SK-N-SH (cell line): Measurements from ENCODE around the gene MAPK14. TPM values are rescaled to one million over a fixed set of nuclear protein-coding genes. Genes with fewer than 3 reads are reported as not detected.

Source experiments
- CTCF ChIA-PET: fragments of 300-600, 350-600 bp; formaldehyde crosslinking; extraction: SDS; loops from one replicate; lab custom pipeline; 2021; lab: Yijun Ruan, JAX
- POLR2A ChIA-PET: fragments of 350-600 bp; sonication (Branson Sonifier 250); formaldehyde crosslinking; extraction: SDS; loops from one replicate; lab custom pipeline; 2020; ENCODE audit warnings: antibody characterized with exemption, inconsistent platforms; lab: Yijun Ruan, JAX
- DNase-seq: peaks from one replicate; pipeline ENCODE4 v3.0.0; 2012
- H2AFZ ChIP-seq: fragments of 200-600 bp; sonication (generic); 2 replicates; pipeline ENCODE4 v1.8.1; 2016; ENCODE audit warnings: antibody characterized with exemption, mild to moderate bottlenecking, low read depth
- H3F3A ChIP-seq: fragments of 200-600 bp; sonication (generic); replicated peaks from 2 replicates; pipeline ENCODE3; 2016; ENCODE audit warnings: antibody characterized with exemption, mild to moderate bottlenecking; ENCODE audit not compliant: insufficient read depth
- H3K27ac ChIP-seq, 2 experiments: fragments of 200-500 bp in 1 of 2; fragments of 200-600 bp in 1 of 2; sonication (Bioruptor generic) in 1 of 2; sonication (generic), shearing (Covaris generic) in 1 of 2; 2 replicates each; pipeline versions ENCODE4 v1.5.1 to v1.6.1; 2014 to 2016; ENCODE audit warnings: low read depth in 2 of 2, inconsistent platforms in 1 of 2, low read length in 1 of 2, mild to moderate bottlenecking in 1 of 2, mixed read lengths in 1 of 2
- H3K27me3 ChIP-seq: fragments of 200-600 bp; sonication (generic), shearing (Covaris generic); 2 replicates; pipeline ENCODE4 v1.6.1; 2016; ENCODE audit warnings: mixed run types; ENCODE audit not compliant: insufficient read depth
- H3K36me3 ChIP-seq, 2 experiments: fragments of 200-500 bp in 1 of 2; fragments of 200-600 bp in 1 of 2; sonication (Bioruptor generic) in 1 of 2; sonication (generic) in 1 of 2; replicated peaks in 1 of 2; 2 replicates each; pipeline versions ENCODE3 to v1.5.1; 2014 to 2016; ENCODE audit warnings: low read length in 1 of 2, mild to moderate bottlenecking in 1 of 2; ENCODE audit not compliant: insufficient read depth in 2 of 2, control insufficient read depth in 1 of 2
- H3K4me1 ChIP-seq, 2 experiments: fragments of 200-500 bp in 1 of 2; fragments of 200-600 bp in 1 of 2; sonication (Bioruptor generic) in 1 of 2; sonication (generic), shearing (Covaris generic) in 1 of 2; 2 replicates each; pipeline versions ENCODE4 v1.5.1 to v1.6.1; 2014 to 2016; ENCODE audit warnings: low read depth in 1 of 2, low read length in 1 of 2, mixed run types in 1 of 2; ENCODE audit not compliant: insufficient read depth in 2 of 2, control insufficient read depth in 1 of 2
- H3K4me2 ChIP-seq: fragments of 200-600 bp; sonication (generic), shearing (Covaris generic); 2 replicates; pipeline ENCODE4 v1.6.1; 2017; ENCODE audit warnings: mixed run types
- H3K4me3 ChIP-seq, 2 experiments: fragments of 200-500 bp in 1 of 2; fragments of 200-600 bp in 1 of 2; sonication (Bioruptor generic) in 1 of 2; sonication (generic), shearing (Covaris generic) in 1 of 2; 2 replicates each; pipeline versions ENCODE4 v1.5.1 to v1.8.1; 2014 to 2016; ENCODE audit warnings: low read depth in 2 of 2, inconsistent platforms in 1 of 2, low read length in 1 of 2, mild to moderate bottlenecking in 1 of 2, mixed read lengths in 1 of 2, moderate library complexity in 1 of 2
- H3K79me2 ChIP-seq: fragments of 200-600 bp; sonication (generic); 2 replicates; pipeline ENCODE4 v1.8.1; 2017; ENCODE audit warnings: mild to moderate bottlenecking; ENCODE audit not compliant: insufficient read depth
- H3K9ac ChIP-seq: fragments of 200-600 bp; sonication (generic); 2 replicates; pipeline ENCODE4 v1.6.1; 2017; ENCODE audit warnings: mixed run types
- H3K9me2 ChIP-seq: fragments of 200-600 bp; sonication (generic); 2 replicates; pipeline ENCODE4 v1.6.1; 2017; ENCODE audit warnings: mixed run types
- H3K9me3 ChIP-seq: fragments of 200-600 bp; sonication (generic); 2 replicates; pipeline ENCODE4 v1.6.1; 2017; ENCODE audit warnings: mixed run types, mild to moderate bottlenecking, moderate library complexity
- H4K20me1 ChIP-seq: fragments of 200-600 bp; sonication (generic); 2 replicates; pipeline ENCODE4 v1.6.1; 2017; ENCODE audit warnings: mild to moderate bottlenecking, mixed run types; ENCODE audit not compliant: insufficient read depth
- CHD2 ChIP-seq: fragments of 150-350 bp; IDR thresholded peaks from 2 replicates; pipeline ENCODE4 v1.6.1; 2018; ENCODE audit warnings: low read length; ENCODE audit not compliant: partially characterized antibody
- EZH2phosphoT487 ChIP-seq: fragments of 200-600 bp; sonication (generic); IDR thresholded peaks from 2 replicates; pipeline ENCODE4 v1.6.1; 2017; ENCODE audit warnings: low read depth, mixed run types, mild to moderate bottlenecking, antibody characterized with exemption, moderate library complexity, borderline replicate concordance
- FOXJ3 ChIP-seq: sonication (generic); formaldehyde crosslinking; IDR thresholded peaks from 2 replicates; pipeline ENCODE4 v1.5.1; 2020; ENCODE audit warnings: mild to moderate bottlenecking, missing genetic modification reagents
- GATA2 ChIP-seq: sonication (generic); formaldehyde crosslinking; IDR thresholded peaks from 2 replicates; pipeline ENCODE4 v1.5.0; 2020; ENCODE audit warnings: mild to moderate bottlenecking, missing genetic modification reagents
- JUND ChIP-seq: IDR thresholded peaks from 2 replicates; pipeline ENCODE4 v1.4.0; 2012
- MEF2A ChIP-seq: IDR thresholded peaks from 2 replicates; pipeline ENCODE4 v1.4.0; 2012; ENCODE audit warnings: low read depth, borderline replicate concordance
- MXI1 ChIP-seq: IDR thresholded peaks from 2 replicates; pipeline ENCODE4 v1.6.1; 2012; ENCODE audit warnings: mild to moderate bottlenecking, low read depth, low read length, improper control_type of control experiment
- NFIC ChIP-seq: IDR thresholded peaks from 2 replicates; pipeline ENCODE4 v1.4.0; 2012; ENCODE audit warnings: borderline replicate concordance
- RAD21 ChIP-seq: IDR thresholded peaks from 2 replicates; pipeline ENCODE4 v1.6.1; 2012; ENCODE audit warnings: mild to moderate bottlenecking, low read length
- RXRA ChIP-seq: IDR thresholded peaks from 2 replicates; pipeline ENCODE4 v1.4.0; 2012; ENCODE audit warnings: low read depth, mild to moderate bottlenecking, borderline replicate concordance
- TCF12 ChIP-seq: IDR thresholded peaks from 2 replicates; pipeline ENCODE4 v1.4.0; 2012
- WGBS: methylation state at CpG from one replicate; pipeline ENCODE4 v1.1.6; 2017; ENCODE audit warnings: low lambda C conversion rate; 5-methylcytosine and 5-hydroxymethylcytosine counted together
- polyA plus RNA-seq, 3 experiments: library from polyadenylated mRNA; depleted of rRNA; stranded (reverse); fragments of >200 nt; gene quantifications; 2 replicates each; pipeline ENCODE4 v1.2.3, GENCODE V29; 2012
- TF ChIP-seq, protein P1 (sequence below): IDR thresholded peaks from 2 replicates; pipeline ENCODE4 v1.4.0; 2012; ENCODE audit warnings: low read depth
- TF ChIP-seq, protein P2 (sequence below): IDR thresholded peaks from 2 replicates; pipeline ENCODE4 v1.4.0; 2012; ENCODE audit warnings: low read depth, borderline replicate concordance

MAPK14 gene
- polyA plus RNA-seq, 1 of the 3 experiments (the other 2 are of a cell fraction), result 19.8 TPM

DNA sequence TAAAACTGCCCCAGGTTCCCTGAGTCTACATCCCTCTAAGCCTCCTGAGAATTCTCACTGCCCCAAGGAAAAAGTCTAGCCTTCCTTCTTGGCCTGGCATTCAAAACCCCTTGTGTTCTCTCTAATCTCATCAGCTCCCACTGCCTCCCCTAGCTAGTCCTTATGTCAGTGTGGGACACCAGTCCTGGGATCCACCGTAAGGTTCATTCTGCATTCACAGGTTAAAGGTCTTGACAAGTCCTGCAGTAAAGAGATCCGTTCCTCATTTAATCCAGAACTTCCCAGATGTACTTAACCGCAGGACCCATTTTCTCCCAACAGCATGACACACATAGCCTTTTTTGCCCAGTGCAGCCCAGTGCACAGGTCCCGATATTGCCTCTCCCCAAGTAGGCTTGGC lies 114.4 kb downstream of the MAPK14 start:
- Histone ChIP-seq H3K9me3 (no peaks in the 10 kb centered on the region), H3K27ac (no peak overlapping the region), H2AFZ (no peak overlapping the region), H3K27me3 (no peaks in the 10 kb centered on the region), H3K79me2 (no peaks in the 10 kb centered on the region), H3K4me1 (peaks cover 0 to 24% of the 10 kb centered on the region in 2 experiments; a peak in 1 of 4 replicates), H3K4me2 (no peak overlapping the region), H3K36me3 (no peaks in the 10 kb centered on the region), H4K20me1 (no peaks in the 10 kb centered on the region), H3K9ac (no peak overlapping the region), H3K4me3 (no peak overlapping the region)
- POLR2A ChIA-PET, result no interaction called here
- CTCF ChIA-PET, result interaction anchor here (0.7 kb wide), 1 partner anchor 10 kb away, joined by 3 read pairs; no protein-coding TSS in a partner anchor
- no peak for TF ChIP-seq FOXJ3 (CRISPR knock-in tag)
- TF ChIP-seq, all 33 proteins: peak for 0
- WGBS, result 95% methylated on average over 4 of the region's 4 CpGs
- Histone ChIP-seq H3F3A (no peaks in the 10 kb centered on the region), H3K9me2 (no peaks in the 10 kb centered on the region)
- no peak for DNase-seq

DNA sequence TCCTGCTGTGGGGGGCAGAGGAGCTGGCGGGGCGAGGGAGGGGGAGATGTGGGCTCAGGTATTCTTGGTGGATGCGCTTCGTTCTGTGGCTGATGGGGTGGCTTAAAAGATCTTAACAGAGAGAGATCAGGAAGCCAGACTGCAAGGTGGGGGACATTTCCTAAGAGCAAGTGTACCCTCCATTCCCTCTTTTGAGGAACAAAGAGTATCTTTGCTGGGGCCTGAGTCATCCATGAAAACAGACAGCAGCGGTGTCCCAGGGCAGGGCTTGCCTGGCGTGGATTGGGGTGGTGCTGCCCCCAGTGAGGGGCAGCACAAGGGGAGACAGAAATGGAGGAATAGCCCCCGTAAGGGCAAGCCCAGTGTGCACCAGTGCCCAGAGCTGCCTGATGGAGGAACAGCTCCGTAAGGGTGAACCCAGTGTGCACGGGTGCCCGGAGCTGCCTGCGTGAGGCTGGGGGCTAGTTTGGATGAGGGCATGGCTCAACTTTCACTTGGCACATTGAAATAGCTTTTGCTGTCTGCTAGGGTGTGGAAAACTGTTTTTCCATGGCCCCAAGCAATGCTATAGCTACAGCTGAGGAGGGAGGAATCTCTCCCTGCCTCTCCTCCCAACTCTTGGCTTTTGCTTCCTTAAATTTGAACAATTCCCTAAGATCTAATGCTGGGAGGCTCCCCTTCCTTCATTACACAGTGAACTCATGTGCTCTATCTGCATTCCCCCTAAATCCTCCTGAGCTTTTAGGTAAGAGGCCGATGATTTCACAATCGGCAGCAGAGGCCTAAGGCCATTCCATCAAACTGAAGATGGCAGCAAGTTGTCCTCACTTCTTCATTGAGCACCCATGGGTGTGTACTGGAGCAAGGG lies 115.6 kb downstream of the MAPK14 start:
- Histone ChIP-seq H3K4me3 (no peak overlapping the region), H3K4me1 (peaks cover 0 to 20% of the 10 kb centered on the region in 2 experiments; a peak in 1 of 4 replicates), H3K4me2 (no peak overlapping the region), H3K27ac (no peak overlapping the region), H3F3A (no peaks in the 10 kb centered on the region), H3K27me3 (no peaks in the 10 kb centered on the region), H3K9me3 (no peaks in the 10 kb centered on the region), H3K9ac (no peak overlapping the region), H3K79me2 (no peaks in the 10 kb centered on the region), H2AFZ (no peak overlapping the region)
- ChIA-PET CTCF (no interaction called here), POLR2A (interaction anchor here (0.6 kb wide), 1 partner anchor 11 kb away, joined by 3 read pairs; no protein-coding TSS in a partner anchor)
- no peak for DNase-seq
- no peak for TF ChIP-seq TCF12
- TF ChIP-seq, protein P1, sequence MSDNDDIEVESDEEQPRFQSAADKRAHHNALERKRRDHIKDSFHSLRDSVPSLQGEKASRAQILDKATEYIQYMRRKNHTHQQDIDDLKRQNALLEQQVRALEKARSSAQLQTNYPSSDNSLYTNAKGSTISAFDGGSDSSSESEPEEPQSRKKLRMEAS, result no peak
- TF ChIP-seq RAD21, result no peak
- no peak for TF ChIP-seq GATA2 (CRISPR knock-in tag)
- TF ChIP-seq CHD2, result no peak
- TF ChIP-seq JUND, result no peak
- TF ChIP-seq, all 33 proteins: peak for 0
- no peaks in the 10 kb centered on the region for H3K36me3 ChIP-seq
- H4K20me1 ChIP-seq, result no peaks in the 10 kb centered on the region
- WGBS, result 84% methylated on average over 9 of the region's 13 CpGs
- H3K9me2 ChIP-seq, result no peaks in the 10 kb centered on the region

DNA sequence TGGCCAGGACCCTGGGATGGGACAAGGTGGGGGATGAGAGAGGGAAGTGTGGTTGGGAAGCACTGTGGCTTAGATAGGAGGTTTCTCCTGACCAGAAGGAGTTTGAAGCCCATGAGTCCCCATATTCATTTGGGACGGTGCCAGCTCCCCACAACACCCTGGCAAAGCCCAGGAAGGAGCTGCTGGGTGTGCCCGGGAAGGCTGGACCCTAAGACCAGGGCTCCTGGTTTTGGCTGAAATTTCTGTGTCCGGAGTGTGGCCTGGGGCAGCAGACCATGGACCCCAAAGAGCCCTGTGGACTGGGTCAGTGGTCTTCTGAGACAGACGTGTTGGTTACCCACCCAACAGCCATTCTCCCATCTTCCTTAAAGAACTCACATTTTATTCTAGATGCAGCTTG lies 117.9 kb downstream of the MAPK14 start:
- H3F3A ChIP-seq, result no peaks in the 10 kb centered on the region
- no peaks in the 10 kb centered on the region for H3K9me3 ChIP-seq
- H3K9ac ChIP-seq, result no peak overlapping the region
- no peaks in the 10 kb centered on the region for H3K79me2 ChIP-seq
- H3K27me3 ChIP-seq, result no peaks in the 10 kb centered on the region
- no peak overlapping the region for H3K27ac ChIP-seq
- no peaks in the 10 kb centered on the region for H3K36me3 ChIP-seq
- no peaks in the 10 kb centered on the region for H3K4me1 ChIP-seq
- no peak overlapping the region for H3K4me3 ChIP-seq
- H2AFZ ChIP-seq, result no peak overlapping the region
- WGBS, result 38% methylated on average over 2 of the region's 4 CpGs
- no peak overlapping the region for H3K4me2 ChIP-seq
- ChIA-PET POLR2A (no interaction called here), CTCF (interaction anchor here (1.0 kb wide), 1 partner anchor 50 kb away, joined by 3 read pairs; no protein-coding TSS in a partner anchor)
- no peaks in the 10 kb centered on the region for H4K20me1 ChIP-seq
- no peaks in the 10 kb centered on the region for H3K9me2 ChIP-seq
- DNase-seq, result no peak
- TF ChIP-seq, protein P2, sequence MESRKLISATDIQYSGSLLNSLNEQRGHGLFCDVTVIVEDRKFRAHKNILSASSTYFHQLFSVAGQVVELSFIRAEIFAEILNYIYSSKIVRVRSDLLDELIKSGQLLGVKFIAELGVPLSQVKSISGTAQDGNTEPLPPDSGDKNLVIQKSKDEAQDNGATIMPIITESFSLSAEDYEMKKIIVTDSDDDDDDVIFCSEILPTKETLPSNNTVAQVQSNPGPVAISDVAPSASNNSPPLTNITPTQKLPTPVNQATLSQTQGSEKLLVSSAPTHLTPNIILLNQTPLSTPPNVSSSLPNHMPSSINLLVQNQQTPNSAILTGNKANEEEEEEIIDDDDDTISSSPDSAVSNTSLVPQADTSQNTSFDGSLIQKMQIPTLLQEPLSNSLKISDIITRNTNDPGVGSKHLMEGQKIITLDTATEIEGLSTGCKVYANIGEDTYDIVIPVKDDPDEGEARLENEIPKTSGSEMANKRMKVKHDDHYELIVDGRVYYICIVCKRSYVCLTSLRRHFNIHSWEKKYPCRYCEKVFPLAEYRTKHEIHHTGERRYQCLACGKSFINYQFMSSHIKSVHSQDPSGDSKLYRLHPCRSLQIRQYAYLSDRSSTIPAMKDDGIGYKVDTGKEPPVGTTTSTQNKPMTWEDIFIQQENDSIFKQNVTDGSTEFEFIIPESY, result no peak
- TF ChIP-seq MXI1 (no peak), TCF12 (no peak), MEF2A (no peak), RXRA (no peak), FOXJ3 (CRISPR knock-in tag) (no peak), NFIC (no peak), EZH2phosphoT487 (no peak)
